ENCODE results near the gene HRK.

Gene HRK

GRCh38 chr12:116864371-116865160, 16.7 kb downstream of the HRK start:
- DNase-seq = no peak

- DNase-seq = no peak
These were observed 17.9 kb downstream of the HRK start for GRCh38 chr12:116863275-116863767.

GRCh38 chr12:116862167-116862566, 19.1 kb downstream of the HRK start:
- no peak for DNase-seq

- DNase-seq = peak; percentile 82
These were observed 19.9 kb downstream of the HRK start for GRCh38 chr12:116861320-116861719.

- no peak for DNase-seq
These were observed 21.0 kb downstream of the HRK start for GRCh38 chr12:116860263-116860662.

- DNase-seq = no peak
These were observed 22.2 kb downstream of the HRK start for GRCh38 chr12:116859079-116859478.

GRCh38 chr12:116856729-116857128, 24.5 kb downstream of the HRK start:
- no peak for DNase-seq

- DNase-seq = no peak
These were observed 25.3 kb downstream of the HRK start for GRCh38 chr12:116855744-116856470.

- DNase-seq = no peak
These were observed 27.7 kb downstream of the HRK start for GRCh38 chr12:116853507-116853906.

- DNase-seq = no peak
These were observed 28.9 kb downstream of the HRK start for GRCh38 chr12:116852303-116852702.

- DNase-seq = no peak
These were observed 32.0 kb downstream of the HRK start for GRCh38 chr12:116849216-116849615.

- DNase-seq = no peak
These were observed 38.2 kb downstream of the HRK start for GRCh38 chr12:116843085-116843484.

- DNase-seq = no peak
These were observed 41.9 kb downstream of the HRK start for GRCh38 chr12:116839287-116839830.

- no peak for DNase-seq
These were observed 42.9 kb downstream of the HRK start for GRCh38 chr12:116838365-116838764.

- DNase-seq = no peak
These were observed 44.1 kb downstream of the HRK start for GRCh38 chr12:116837097-116837496.

GRCh38 chr12:116835484-116835883, 45.8 kb downstream of the HRK start:
- DNase-seq = no peak

- DNase-seq = no peak
These were observed 47.8 kb downstream of the HRK start for GRCh38 chr12:116833474-116833873.

- no peak for DNase-seq
These were observed 48.9 kb downstream of the HRK start for GRCh38 chr12:116832353-116832752.

- DNase-seq = no peak
These were observed 53.8 kb downstream of the HRK start for GRCh38 chr12:116827432-116827831.

- DNase-seq = no peak
These were observed 60.0 kb downstream of the HRK start for GRCh38 chr12:116821291-116821690.

- DNase-seq = no peak
These were observed 61.1 kb downstream of the HRK start for GRCh38 chr12:116820064-116820656.

GRCh38 chr12:116818948-116819832, 62.1 kb downstream of the HRK start:
- DNase-seq = peak; percentile 93

Measured in femur (tissue), 1 donor.